Sigmoid colon (tissue), 7 donors: ENCODE measurements around the gene GRIK1. TPM values are rescaled to one million over a fixed set of nuclear protein-coding genes. Genes with fewer than 3 reads are reported as not detected.

Experiments used
- DNase-seq: peaks from one replicate; pipeline ENCODE4 v3.0.0-alpha.2; 2019
- H3K27ac ChIP-seq, 4 donors: fragments of 200-600 bp; sonication (generic); one replicate each; pipeline ENCODE4 v1.5.1; 2016 to 2019; ENCODE audit warnings: mild to moderate bottlenecking in 1 of 4
- H3K27me3 ChIP-seq, 3 donors: fragments of 200-600 bp; sonication (generic); one replicate each; pipeline ENCODE4 v1.5.1; 2019; ENCODE audit warnings: mild to moderate bottlenecking in 1 of 3
- H3K36me3 ChIP-seq, 4 donors: fragments of 200-600 bp; sonication (generic); one replicate each; pipeline ENCODE4 v1.5.1; 2016 to 2019
- H3K4me1 ChIP-seq, 4 donors: fragments of 200-600 bp; sonication (generic); one replicate each; pipeline ENCODE4 v1.5.1; 2017 to 2019
- H3K4me3 ChIP-seq, 4 donors: fragments of 200-600 bp; sonication (generic); one replicate each; pipeline ENCODE4 v1.5.1; 2017 to 2019; ENCODE audit warnings: mild to moderate bottlenecking in 2 of 4, moderate library complexity in 1 of 4
- H3K9me3 ChIP-seq, 4 donors: fragments of 200-600 bp in 3 of 4; sonication (generic) in 3 of 4; one replicate each; pipeline versions ENCODE4 v1.5.1 to v1.6.1; 2013 to 2019
- EP300 ChIP-seq, 4 donors: sonication (generic); formaldehyde crosslinking; IDR thresholded peaks; one replicate each; pipeline ENCODE4 v1.6.1; 2017; ENCODE audit warnings: antibody characterized with exemption in 4 of 4
- POLR2A ChIP-seq, 2 donors: fragments of 450-650 bp; IDR thresholded peaks; one replicate each; pipeline ENCODE4 v1.6.1; 2016; ENCODE audit warnings: antibody characterized with exemption in 2 of 2, mild to moderate bottlenecking in 2 of 2, moderate library complexity in 2 of 2
- POLR2AphosphoS5 ChIP-seq, 4 donors: sonication (generic); formaldehyde crosslinking; IDR thresholded peaks; one replicate each; pipeline ENCODE4 v1.6.1; 2017; ENCODE audit warnings: antibody characterized with exemption in 4 of 4
- WGBS, 2 donors: extraction: QIAGEN DNeasy Blood & Tissue Kit; methylation state at CpG; one replicate each; pipeline ENCODE4 v1.1.7; 2013; 5-methylcytosine and 5-hydroxymethylcytosine counted together
- intact Hi-C: fragments of 100-400 bp; cut with DNase I; formaldehyde crosslinking; loops from one replicate; pipeline ENCODE4 v1.15.1; 2023
- polyA plus RNA-seq, 3 donors: library from polyadenylated mRNA; stranded (reverse); fragments of 200-250 nt; gene quantifications; one replicate each; pipeline ENCODE4 v1.2.3, GENCODE V29; 2013
- total RNA-seq, 4 donors: library from RNA; depleted of rRNA; stranded (reverse); fragments of >200 nt; gene quantifications; one replicate each; pipeline ENCODE4 v1.1.0, GENCODE V29; 2016
- TF ChIP-seq, protein P1 (sequence below), 4 experiments: fragments of 450-650 bp in 3 of 4; fragments of 200-600 bp in 1 of 4; IDR thresholded peaks; one replicate each; pipeline ENCODE4 v1.5.1; 2016 to 2019; ENCODE audit warnings: antibody characterized with exemption in 4 of 4, mild to moderate bottlenecking in 3 of 4, moderate library complexity in 2 of 4
- donor health status: healthy with polysubstance abuse.
- donor health status: Bipolar disorder and iron deficiency.
- donor health status: healthy.

The GRIK1 gene
- total and polyA plus RNA-seq, 7 donors: under 0.01 to 0.49 (median 0.13) TPM; not detected in 4

DNA sequence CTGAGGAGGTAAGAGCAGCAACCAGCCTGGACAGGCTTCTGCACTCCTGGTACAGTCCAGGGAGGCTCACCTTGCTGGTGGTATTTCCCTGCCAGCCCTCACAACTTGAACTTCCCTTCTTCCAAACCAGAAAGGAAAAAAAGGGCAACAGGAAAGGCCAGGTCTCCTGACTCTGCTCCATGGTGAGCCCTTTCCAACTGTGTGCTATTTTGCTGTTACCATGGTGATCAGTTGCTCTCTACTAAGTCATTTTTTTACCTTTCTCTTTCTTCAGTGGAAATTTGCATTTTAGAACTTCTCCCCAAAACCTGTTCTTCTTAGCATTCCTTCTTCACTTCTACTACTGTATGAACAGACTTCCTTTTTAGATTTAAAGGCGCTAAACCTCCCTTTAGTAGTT lies 164.3 kb downstream of the GRIK1 start:
- intact Hi-C loops: no loop called here
- H3K9me3 ChIP-seq: no peaks in the 10 kb centered on the region
- TF ChIP-seq EP300 (IDR thresholded peaks at IDR 0.05): no peak
- TF ChIP-seq, protein P1, sequence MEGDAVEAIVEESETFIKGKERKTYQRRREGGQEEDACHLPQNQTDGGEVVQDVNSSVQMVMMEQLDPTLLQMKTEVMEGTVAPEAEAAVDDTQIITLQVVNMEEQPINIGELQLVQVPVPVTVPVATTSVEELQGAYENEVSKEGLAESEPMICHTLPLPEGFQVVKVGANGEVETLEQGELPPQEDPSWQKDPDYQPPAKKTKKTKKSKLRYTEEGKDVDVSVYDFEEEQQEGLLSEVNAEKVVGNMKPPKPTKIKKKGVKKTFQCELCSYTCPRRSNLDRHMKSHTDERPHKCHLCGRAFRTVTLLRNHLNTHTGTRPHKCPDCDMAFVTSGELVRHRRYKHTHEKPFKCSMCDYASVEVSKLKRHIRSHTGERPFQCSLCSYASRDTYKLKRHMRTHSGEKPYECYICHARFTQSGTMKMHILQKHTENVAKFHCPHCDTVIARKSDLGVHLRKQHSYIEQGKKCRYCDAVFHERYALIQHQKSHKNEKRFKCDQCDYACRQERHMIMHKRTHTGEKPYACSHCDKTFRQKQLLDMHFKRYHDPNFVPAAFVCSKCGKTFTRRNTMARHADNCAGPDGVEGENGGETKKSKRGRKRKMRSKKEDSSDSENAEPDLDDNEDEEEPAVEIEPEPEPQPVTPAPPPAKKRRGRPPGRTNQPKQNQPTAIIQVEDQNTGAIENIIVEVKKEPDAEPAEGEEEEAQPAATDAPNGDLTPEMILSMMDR (IDR thresholded peaks at IDR 0.05): no peak
- TF ChIP-seq POLR2AphosphoS5 (IDR thresholded peaks at IDR 0.05): no peak
- no peak for TF ChIP-seq POLR2A (IDR thresholded peaks at IDR 0.05)
- H3K36me3 ChIP-seq: no peaks in the 10 kb centered on the region
- no peaks in the 10 kb centered on the region for H3K27me3 ChIP-seq
- H3K27ac ChIP-seq: no peak overlapping the region
- DNase-seq: no peak
- no peak overlapping the region for H3K4me3 ChIP-seq
- WGBS, 2 donors: 91 to 95% methylated on average over 1 of the region's 1 CpG
- H3K4me1 ChIP-seq: no peaks in the 10 kb centered on the region

DNA sequence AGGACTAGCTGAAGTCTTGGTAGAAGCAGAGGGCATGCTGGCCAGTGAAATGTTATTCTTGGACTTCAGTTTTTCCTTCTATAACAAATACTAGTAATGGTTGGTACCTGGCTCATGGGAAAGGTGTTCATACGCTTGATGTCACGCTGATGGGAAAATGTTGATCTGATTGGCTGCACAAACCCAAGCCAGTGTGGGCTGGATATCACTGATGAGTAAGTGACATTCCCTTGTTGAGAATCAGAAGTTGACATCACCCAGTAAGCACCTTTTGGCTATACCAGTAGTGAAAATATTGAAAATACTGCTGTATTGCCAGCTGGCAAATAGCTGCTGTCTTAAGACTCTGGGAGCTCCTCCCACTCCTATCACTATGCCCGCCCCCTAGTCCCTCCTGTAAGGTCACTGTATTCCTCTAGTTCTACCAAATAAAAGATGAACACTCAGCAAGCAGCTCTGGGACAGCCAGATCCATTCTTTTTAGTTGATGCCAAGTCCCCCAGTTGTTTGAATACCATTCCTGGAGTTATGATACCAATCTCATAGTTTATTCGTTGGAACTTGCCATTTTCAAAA lies 168.2 kb downstream of the GRIK1 start:
- no peak for TF ChIP-seq POLR2AphosphoS5 (IDR thresholded peaks at IDR 0.05)
- TF ChIP-seq POLR2A (IDR thresholded peaks at IDR 0.05): no peak
- H3K4me1 ChIP-seq: no peaks in the 10 kb centered on the region
- no peak overlapping the region for H3K27ac ChIP-seq
- intact Hi-C loops: no loop called here
- DNase-seq: no peak
- H3K9me3 ChIP-seq: no peaks in the 10 kb centered on the region
- no peak overlapping the region for H3K4me3 ChIP-seq
- WGBS, 2 donors: 88 to 90% methylated on average over 4 of the region's 4 CpGs
- no peaks in the 10 kb centered on the region for H3K27me3 ChIP-seq
- no peaks in the 10 kb centered on the region for H3K36me3 ChIP-seq

DNA sequence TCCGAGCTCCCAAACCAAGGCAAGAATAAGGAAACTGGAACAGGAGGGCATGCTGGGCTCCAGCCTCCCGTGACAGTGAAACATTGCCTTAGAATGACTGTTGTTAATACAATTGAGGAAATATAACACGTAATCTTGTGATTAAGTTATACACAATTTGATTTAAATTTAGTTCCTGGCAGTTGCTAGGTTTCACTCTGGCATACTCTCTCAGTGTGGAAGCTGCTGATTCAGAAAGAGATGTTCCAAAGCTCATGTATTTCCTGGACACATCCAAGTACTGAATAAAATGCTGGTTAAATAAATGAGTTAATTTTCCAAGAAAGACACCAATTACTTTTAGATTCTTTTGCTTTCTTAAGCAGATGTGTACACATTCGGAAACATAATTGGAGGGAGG lies 176.1 kb downstream of the GRIK1 start:
- intact Hi-C loops: no loop called here
- Histone ChIP-seq H3K36me3 (no peaks in the 10 kb centered on the region), H3K4me3 (no peak overlapping the region), H3K27ac (no peak overlapping the region), H3K27me3 (no peaks in the 10 kb centered on the region), H3K9me3 (no peaks in the 10 kb centered on the region), H3K4me1 (no peaks in the 10 kb centered on the region)
- DNase-seq: no peak
- TF ChIP-seq POLR2AphosphoS5 (IDR thresholded peaks at IDR 0.05) (no peak), EP300 (IDR thresholded peaks at IDR 0.05) (no peak), POLR2A (IDR thresholded peaks at IDR 0.05) (no peak)
- TF ChIP-seq, protein P1 (IDR thresholded peaks at IDR 0.05): no peak
- 83 to 88% methylated on average over 4 of the region's 4 CpGs for WGBS, 2 donors

DNA sequence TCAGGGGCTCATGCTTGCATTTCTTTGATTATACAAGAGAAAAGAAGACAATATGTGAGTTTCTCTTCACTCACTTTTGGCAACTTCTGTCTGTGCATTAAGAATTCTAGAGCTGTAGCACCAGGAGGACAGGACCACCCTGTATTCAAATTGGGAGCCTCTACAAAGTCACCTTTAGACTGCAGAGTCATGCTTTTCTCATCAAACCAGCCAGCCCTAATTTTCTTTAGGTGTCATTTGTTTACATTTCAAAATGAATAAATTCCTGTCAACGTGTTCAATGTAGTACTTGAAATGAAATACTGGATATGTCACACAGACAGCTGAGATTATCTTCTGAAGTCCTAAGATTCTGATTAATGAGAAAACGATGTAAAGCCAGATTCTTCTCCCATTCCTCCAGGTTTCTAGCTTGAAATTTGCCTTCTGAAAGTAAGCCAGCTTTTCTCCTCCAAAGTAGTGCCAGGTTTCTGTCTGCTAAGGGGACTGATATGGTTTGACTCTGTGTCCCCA lies 177.2 kb downstream of the GRIK1 start:
- Histone ChIP-seq H3K27ac (no peak overlapping the region), H3K4me3 (no peak overlapping the region), H3K27me3 (no peaks in the 10 kb centered on the region), H3K9me3 (no peaks in the 10 kb centered on the region), H3K4me1 (no peaks in the 10 kb centered on the region), H3K36me3 (no peaks in the 10 kb centered on the region)
- 44 to 66% methylated on average over 2 of the region's 2 CpGs for WGBS, 2 donors
- TF ChIP-seq POLR2A (IDR thresholded peaks at IDR 0.05): no peak
- TF ChIP-seq POLR2AphosphoS5 (IDR thresholded peaks at IDR 0.05): no peak
- TF ChIP-seq, protein P1 (IDR thresholded peaks at IDR 0.05): no peak
- no peak for TF ChIP-seq EP300 (IDR thresholded peaks at IDR 0.05)
- intact Hi-C loops: no loop called here
- DNase-seq: no peak

DNA sequence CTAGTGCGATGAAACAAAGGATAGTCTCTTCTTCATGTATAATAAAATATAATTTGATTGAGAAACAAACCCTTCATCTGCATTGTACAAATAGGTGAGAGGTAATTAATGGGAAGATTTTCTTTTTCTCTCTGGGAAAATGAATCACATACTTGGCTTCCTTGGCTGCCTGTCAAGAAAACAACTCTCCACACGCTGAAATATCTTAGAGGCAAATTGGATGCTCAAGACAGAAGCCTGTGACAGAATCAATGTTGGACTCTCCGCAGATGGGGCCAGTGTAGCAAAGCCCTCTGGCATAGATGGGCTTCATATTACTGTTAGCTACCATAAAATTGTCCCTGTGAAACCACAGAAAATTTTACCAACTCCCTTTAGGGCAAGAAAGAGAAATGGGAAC lies 186.6 kb downstream of the GRIK1 start:
- TF ChIP-seq POLR2AphosphoS5 (IDR thresholded peaks at IDR 0.05): no peak
- TF ChIP-seq, protein P1 (IDR thresholded peaks at IDR 0.05): no peak
- TF ChIP-seq EP300 (IDR thresholded peaks at IDR 0.05): no peak
- TF ChIP-seq POLR2A (IDR thresholded peaks at IDR 0.05): no peak
- intact Hi-C loops: no loop called here
- Histone ChIP-seq H3K4me3 (no peak overlapping the region), H3K4me1 (no peaks in the 10 kb centered on the region), H3K27ac (no peak overlapping the region), H3K36me3 (no peaks in the 10 kb centered on the region), H3K9me3 (no peaks in the 10 kb centered on the region), H3K27me3 (no peaks in the 10 kb centered on the region)
- DNase-seq: no peak
- 73 to 78% methylated on average over 3 of the region's 3 CpGs for WGBS, 2 donors
